Sigmoid colon (tissue), 4 donors: Measurements from ENCODE around the gene NMD3.

Source experiments
- CTCF ChIP-seq, 4 experiments: fragments of 450-650 bp in 3 of 4; fragments of 200-600 bp in 1 of 4; IDR thresholded peaks; one replicate each; pipeline ENCODE4 v1.5.1; 2016 to 2019; ENCODE audit warnings: antibody characterized with exemption in 4 of 4, mild to moderate bottlenecking in 3 of 4, moderate library complexity in 2 of 4
- POLR2A ChIP-seq, 2 donors: fragments of 450-650 bp; IDR thresholded peaks; one replicate each; pipeline ENCODE4 v1.6.1; 2016; ENCODE audit warnings: antibody characterized with exemption in 2 of 2, mild to moderate bottlenecking in 2 of 2, moderate library complexity in 2 of 2
- POLR2AphosphoS5 ChIP-seq, 4 donors: sonication (generic); formaldehyde crosslinking; IDR thresholded peaks; one replicate each; pipeline ENCODE4 v1.6.1; 2017; ENCODE audit warnings: antibody characterized with exemption in 4 of 4

- no peak for TF ChIP-seq CTCF (IDR thresholded peaks at IDR 0.05)
- TF ChIP-seq POLR2A (IDR thresholded peaks at IDR 0.05), result no peak
- TF ChIP-seq POLR2AphosphoS5 (IDR thresholded peaks at IDR 0.05), result no peak
These were observed 21.2 kb upstream of the NMD3 start for GRCh38 chr3:161199926-161200325.
